Kidney glomerular epithelial cell (primary cell): ENCODE measurements around the gene SLC38A3.
A peak's percentile ranks its signal among the peaks of the same experiment; 100 is the strongest.

Source experiments
- DNase-seq: peaks from one replicate; lab custom pipeline; 2025; lab: John Stamatoyannopoulos, UW

The SLC38A3 gene

DNA sequence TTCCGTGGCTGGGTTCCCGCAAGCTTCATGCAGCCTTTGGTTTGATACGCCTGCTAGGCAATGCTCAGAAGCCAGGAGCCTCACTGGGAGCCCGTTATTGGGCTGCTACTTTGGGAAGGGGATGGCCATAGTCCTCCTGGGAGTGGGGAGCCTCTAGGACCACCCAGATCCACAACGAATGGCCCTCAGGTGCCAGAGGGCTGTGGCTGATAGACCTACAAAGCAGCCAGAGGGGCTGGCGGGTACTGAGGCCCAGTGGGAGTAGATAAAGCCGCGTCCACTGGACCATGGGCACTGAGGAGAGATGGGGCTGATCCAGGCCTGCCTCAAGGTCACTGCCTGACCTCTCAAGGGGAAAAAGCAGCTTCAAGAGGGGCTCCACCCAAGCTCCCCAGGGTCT, 12.9 kb upstream of the SLC38A3 start:
- no peak for DNase-seq

- peak; percentile 42 for DNase-seq
These were observed 12.4 kb upstream of the SLC38A3 start for GRCh38 chr3:50192689-50193141.

DNA sequence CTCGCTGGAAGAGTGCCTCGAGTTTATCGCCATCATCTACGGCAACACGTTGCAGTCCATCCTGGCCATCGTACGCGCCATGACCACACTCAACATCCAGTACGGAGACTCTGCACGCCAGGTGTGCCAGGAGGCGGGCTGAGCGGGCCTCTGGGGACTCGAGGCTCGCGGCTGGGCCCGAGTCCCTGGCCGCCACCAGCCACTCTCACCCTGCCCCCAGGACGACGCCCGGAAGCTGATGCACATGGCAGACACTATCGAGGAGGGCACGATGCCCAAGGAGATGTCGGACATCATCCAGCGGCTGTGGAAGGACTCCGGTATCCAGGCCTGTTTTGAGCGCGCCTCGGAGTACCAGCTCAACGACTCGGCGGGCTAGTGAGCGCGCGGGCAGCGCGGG, 11.8 kb upstream of the SLC38A3 start:
- no peak for DNase-seq

DNA sequence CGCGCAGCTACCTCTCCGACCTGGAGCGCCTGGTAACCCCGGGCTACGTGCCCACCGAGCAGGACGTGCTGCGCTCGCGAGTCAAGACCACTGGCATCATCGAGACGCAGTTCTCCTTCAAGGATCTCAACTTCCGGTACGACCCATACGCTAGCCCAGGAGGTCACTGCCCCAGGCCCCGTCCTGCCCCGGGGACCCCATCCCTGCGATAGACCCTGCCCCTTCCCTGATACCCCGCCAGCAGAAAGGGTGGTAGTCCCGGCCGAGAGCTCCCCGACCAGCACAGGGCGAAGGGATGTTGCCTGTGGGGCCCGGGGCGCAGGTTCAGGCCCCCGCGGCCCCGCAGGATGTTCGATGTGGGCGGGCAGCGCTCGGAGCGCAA, 11.3 kb upstream of the SLC38A3 start:
- no peak for DNase-seq

DNA sequence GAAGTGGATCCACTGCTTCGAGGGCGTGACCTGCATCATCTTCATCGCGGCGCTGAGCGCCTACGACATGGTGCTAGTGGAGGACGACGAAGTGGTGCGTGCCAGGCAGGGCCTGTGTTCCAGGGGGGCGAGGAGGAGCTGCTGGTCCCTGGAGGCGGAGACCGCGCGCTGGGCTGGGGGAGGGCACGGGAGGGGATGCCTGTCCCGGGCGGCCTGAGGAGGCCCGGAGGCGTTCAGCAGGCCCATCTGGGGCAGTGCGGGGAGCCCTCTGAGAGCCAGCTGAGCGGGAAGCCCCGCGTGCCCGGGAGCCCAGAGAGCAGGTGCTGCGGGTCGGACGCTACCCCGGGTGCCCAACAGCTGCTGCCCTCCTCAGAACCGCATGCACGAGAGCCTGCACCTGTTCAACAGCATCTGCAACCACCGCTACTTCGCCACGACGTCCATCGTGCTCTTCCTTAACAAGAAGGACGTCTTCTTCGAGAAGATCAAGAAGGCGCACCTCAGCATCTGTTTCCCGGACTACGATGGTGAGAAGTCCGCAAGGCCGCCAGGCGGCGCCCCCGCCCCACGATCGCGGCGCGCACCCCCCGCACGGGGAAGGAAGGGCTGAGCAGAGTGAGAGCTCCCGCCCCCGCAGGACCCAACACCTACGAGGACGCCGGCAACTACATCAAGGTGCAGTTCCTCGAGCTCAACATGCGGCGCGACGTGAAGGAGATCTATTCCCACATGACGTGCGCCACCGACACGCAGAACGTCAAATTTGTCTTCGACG, 10.8 kb upstream of the SLC38A3 start:
- peak; percentile 37 for DNase-seq

DNA sequence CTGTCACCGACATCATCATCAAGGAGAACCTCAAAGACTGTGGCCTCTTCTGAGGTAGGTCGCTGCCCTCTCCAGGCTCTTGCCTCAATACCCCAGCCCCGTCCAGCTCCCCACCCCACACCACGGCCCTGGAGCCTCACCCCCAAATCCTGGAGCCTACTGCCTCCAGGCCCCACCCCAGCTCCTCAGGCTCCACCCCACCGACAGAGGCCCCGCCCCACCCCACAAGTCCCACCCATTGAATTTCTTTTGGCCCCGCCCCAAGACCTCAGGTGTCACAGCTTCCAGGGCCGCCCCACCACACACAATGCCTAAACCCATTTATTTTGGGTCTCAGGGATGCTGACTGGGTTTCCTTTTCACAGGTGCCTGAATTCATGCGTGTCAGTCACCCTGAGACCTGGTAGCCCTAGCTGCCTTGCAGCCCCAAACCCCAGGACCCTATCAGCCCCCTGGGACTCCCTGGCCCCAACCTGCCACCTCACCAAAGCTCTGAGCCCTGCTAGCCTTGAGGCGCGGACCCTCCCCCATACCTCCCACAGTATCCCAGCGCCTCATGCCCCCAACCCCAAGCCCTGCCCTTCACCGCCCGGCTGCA, 10.1 kb upstream of the SLC38A3 start:
- DNase-seq: no peak

GRCh38 chr3:50195501-50196252, 9.4 kb upstream of the SLC38A3 start:
- DNase-seq: no peak

GRCh38 chr3:50196253-50196801, 8.7 kb upstream of the SLC38A3 start:
- no peak for DNase-seq

DNA sequence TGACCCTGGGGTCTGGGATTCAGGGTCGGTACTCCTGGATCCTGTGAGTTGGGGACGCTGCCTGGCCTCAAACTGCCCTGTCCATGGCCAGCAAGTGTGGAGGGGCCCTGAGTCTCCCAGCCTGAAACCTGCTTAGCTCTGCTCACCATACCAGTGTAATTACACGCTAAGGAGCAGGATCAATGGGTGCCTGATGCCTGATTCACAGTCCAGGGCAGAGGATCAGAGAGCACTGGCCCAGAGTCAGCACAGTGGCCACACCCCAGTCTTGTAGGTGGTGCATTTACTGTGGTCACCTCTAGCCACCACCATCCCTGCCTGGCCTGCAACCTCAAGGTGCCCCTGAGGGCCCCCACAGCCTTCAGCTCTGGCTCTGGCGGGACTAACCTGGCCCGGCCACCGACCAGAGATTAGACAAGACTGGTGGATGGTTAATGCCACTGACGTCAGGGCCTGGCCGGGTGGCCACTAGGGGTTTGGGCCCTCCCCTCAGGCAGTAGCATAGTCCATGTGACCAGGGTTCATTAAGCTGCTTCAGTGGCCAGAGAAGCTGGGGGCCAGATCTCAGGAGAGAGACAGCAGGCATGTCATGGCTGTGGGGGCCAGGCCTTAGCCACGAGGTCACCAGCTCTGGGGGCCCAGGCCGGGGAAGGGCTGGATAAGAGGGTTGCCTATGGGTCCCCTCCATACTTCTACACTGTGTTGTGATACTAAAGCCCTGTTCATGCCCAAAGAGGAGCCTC, 3.3 kb upstream of the SLC38A3 start:
- DNase-seq: no peak

GRCh38 chr3:50202353-50203112, 2.5 kb upstream of the SLC38A3 start:
- no peak for DNase-seq

- no peak for DNase-seq
These were observed 1.8 kb upstream of the SLC38A3 start for GRCh38 chr3:50203113-50203808.

- DNase-seq: no peak
These were observed 965 bp upstream of the SLC38A3 start for GRCh38 chr3:50203809-50204803.

GRCh38 chr3:50205413-50206276, 574 bp downstream of the SLC38A3 start:
- no peak for DNase-seq

GRCh38 chr3:50207359-50208042, 2.4 kb downstream of the SLC38A3 start:
- no peak for DNase-seq

- no peak for DNase-seq
These were observed 3.7 kb downstream of the SLC38A3 start for GRCh38 chr3:50208677-50209344.

- no peak for DNase-seq
These were observed 5.1 kb downstream of the SLC38A3 start for GRCh38 chr3:50210176-50210509.
